HG03103 (cell line): Measurements from ENCODE around the gene C16orf46.

Experiments
- ATAC-seq: cut with Tn5 transposase; IDR thresholded peaks from one replicate; pipeline ENCODE4 v1.9.1; 2021; ENCODE audit warnings: low read depth; ENCODE audit not compliant: unreplicated experiment

Gene C16orf46

GRCh38 chr16:81080233-81080632, 3.2 kb upstream of the C16orf46 start:
- no peak for ATAC-seq

GRCh38 chr16:81076566-81077075, 417 bp downstream of the C16orf46 start:
- ATAC-seq: peak; percentile 68

GRCh38 chr16:81073560-81074330, 3.3 kb downstream of the C16orf46 start:
- no peak for ATAC-seq

- ATAC-seq: no peak
Observed at GRCh38 chr16:81071805-81072204, 5.2 kb downstream of the C16orf46 start.

- no peak for ATAC-seq
Observed at GRCh38 chr16:81070979-81071378, 6.1 kb downstream of the C16orf46 start.

GRCh38 chr16:81069063-81069462, 8.0 kb downstream of the C16orf46 start:
- ATAC-seq: no peak

GRCh38 chr16:81067166-81067565, 9.9 kb downstream of the C16orf46 start:
- ATAC-seq: no peak

- ATAC-seq: no peak
Observed at GRCh38 chr16:81066681-81067080, 10.4 kb downstream of the C16orf46 start.

- ATAC-seq: no peak
Observed at GRCh38 chr16:81061871-81062608, 15.0 kb downstream of the C16orf46 start.

GRCh38 chr16:81061307-81061640, 15.8 kb downstream of the C16orf46 start:
- ATAC-seq: no peak

- no peak for ATAC-seq
Observed at GRCh38 chr16:81060576-81061306, 16.3 kb downstream of the C16orf46 start.

- ATAC-seq: no peak
Observed at GRCh38 chr16:81053761-81054160, 23.3 kb downstream of the C16orf46 start.

DNA sequence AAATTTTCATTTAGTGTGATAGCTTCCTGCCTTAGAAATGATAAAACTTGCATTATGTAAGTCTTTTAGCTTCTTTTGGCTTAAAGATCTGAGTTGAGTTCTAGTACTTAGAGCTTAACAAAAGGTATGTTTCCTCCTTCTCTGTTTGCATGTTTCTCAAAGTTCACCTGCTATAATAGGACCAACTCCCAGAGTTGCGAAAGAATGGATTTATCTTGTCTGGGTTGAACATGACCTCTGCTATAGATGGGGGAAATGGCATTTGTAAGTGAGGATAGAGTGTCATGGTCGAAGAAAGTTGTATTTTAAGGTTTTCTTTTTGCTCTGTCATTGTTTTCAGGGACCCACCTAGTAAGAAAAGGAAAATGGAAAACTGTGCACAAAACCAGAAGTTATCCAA, 34.2 kb downstream of the C16orf46 start:
- ATAC-seq: no peak

- no peak for ATAC-seq
Observed at GRCh38 chr16:81041696-81042095, 35.3 kb downstream of the C16orf46 start.

DNA sequence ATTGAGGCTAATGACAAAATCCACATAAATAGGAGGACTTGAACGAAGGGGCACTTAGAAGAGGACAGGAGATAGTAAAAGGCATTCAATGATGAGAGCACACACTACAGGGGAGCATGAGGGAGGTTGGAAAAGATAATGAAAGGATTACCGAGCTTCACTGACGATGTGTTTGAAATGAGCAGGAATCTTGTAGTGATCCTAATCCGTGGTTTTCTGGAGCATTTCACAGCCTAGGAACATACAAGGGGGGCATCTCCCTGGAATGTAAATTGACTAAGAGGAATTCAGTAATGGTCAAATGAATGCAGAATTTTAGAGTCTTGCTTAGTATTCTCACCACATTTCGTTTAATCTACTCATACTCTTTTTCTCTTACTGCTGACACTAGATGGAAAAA, 36.2 kb downstream of the C16orf46 start:
- ATAC-seq: no peak

GRCh38 chr16:81040131-81040530, 36.9 kb downstream of the C16orf46 start:
- ATAC-seq: no peak

- ATAC-seq: no peak
Observed at GRCh38 chr16:81036751-81037350, 40.2 kb downstream of the C16orf46 start.

- ATAC-seq: peak; percentile 46
Observed at GRCh38 chr16:81035975-81036750, 40.9 kb downstream of the C16orf46 start.

- peak; percentile 85 for ATAC-seq
Observed at GRCh38 chr16:81035398-81035974, 41.6 kb downstream of the C16orf46 start, which contains the start of gene ATMIN. ATMIN (plus strand) TSS chr16:81035842; CDS start chr16:81035871, 29 bp downstream.
